Fibroblast of lung (primary cell): ENCODE data around the gene SLC38A3. TPM values are rescaled to one million over a fixed set of nuclear protein-coding genes. Genes with fewer than 3 reads are reported as not detected.
A peak's percentile ranks its signal among the peaks of the same experiment; 100 is the strongest.

Source experiments
- DNase-seq, 2 donors: peaks; one replicate each; pipeline versions ENCODE4 v3.0.0 to v3.0.0-alpha.2; 2010; ENCODE audit warnings: low read depth in 2 of 2
- H2AFZ ChIP-seq: 2 replicates; pipeline ENCODE4 v1.5.1; 2012; ENCODE audit warnings: low read length, control low read depth, inconsistent platforms
- H3K27ac ChIP-seq: 2 replicates; pipeline ENCODE4 v1.5.1; 2011; ENCODE audit warnings: low read length, control low read depth; ENCODE audit not compliant: insufficient read depth
- H3K27me3 ChIP-seq: 2 replicates; pipeline ENCODE4 v1.5.1; 2011; ENCODE audit warnings: mild to moderate bottlenecking, low read length; ENCODE audit not compliant: control insufficient read depth, insufficient read depth
- H3K36me3 ChIP-seq: 2 replicates; pipeline ENCODE4 v1.5.1; 2011; ENCODE audit warnings: low read length; ENCODE audit not compliant: control insufficient read depth, insufficient read depth
- H3K4me1 ChIP-seq: 2 replicates; pipeline ENCODE4 v1.5.1; 2011; ENCODE audit warnings: low read length; ENCODE audit not compliant: control insufficient read depth, insufficient read depth; ENCODE audit errors: extremely low read depth
- H3K4me2 ChIP-seq: 2 replicates; pipeline ENCODE4 v1.5.1; 2011; ENCODE audit warnings: low read length, control low read depth; ENCODE audit not compliant: insufficient read depth; ENCODE audit errors: extremely low read depth
- H3K4me3 ChIP-seq, 4 experiments: fragments of 200-600 bp in 1 of 4; sonication (generic) in 1 of 4; replicated peaks in 1 of 4; 2 replicates each; pipeline ENCODE4 v1.5.1; 2011 to 2016; ENCODE audit warnings: low read length in 4 of 4, low read depth in 3 of 4, mild to moderate bottlenecking in 3 of 4, control low read depth in 2 of 4, inconsistent platforms in 1 of 4, mixed read lengths in 1 of 4; ENCODE audit not compliant: insufficient read depth in 1 of 4; ENCODE audit errors: control extremely low read depth in 1 of 4
- H3K79me2 ChIP-seq: 2 replicates; pipeline ENCODE4 v1.5.1; 2012; ENCODE audit warnings: mild to moderate bottlenecking, low read length, inconsistent platforms; ENCODE audit not compliant: control insufficient read depth, insufficient read depth
- H3K9ac ChIP-seq: 2 replicates; pipeline ENCODE4 v1.5.1; 2011; ENCODE audit warnings: mild to moderate bottlenecking, low read length, control low read depth; ENCODE audit not compliant: insufficient read depth
- H3K9me3 ChIP-seq: 2 replicates; pipeline ENCODE4 v1.5.1; 2012; ENCODE audit warnings: low read depth, low read length; ENCODE audit not compliant: control insufficient read depth, insufficient read depth
- H4K20me1 ChIP-seq: 2 replicates; pipeline ENCODE4 v1.5.1; 2011; ENCODE audit warnings: low read length; ENCODE audit not compliant: control insufficient read depth, insufficient read depth; ENCODE audit errors: extremely low read depth
- CTCF ChIP-seq, 2 donors: IDR thresholded peaks in 1 of 2; conservative IDR thresholded peaks in 1 of 2; 1 replicate in 1 of 2; 2 replicates in 1 of 2; pipeline ENCODE4 v1.5.1; 2011 to 2012; ENCODE audit warnings: low read length in 2 of 2, control low read depth in 1 of 2, inconsistent platforms in 1 of 2, low read depth in 1 of 2, mild to moderate bottlenecking in 1 of 2
- EZH2 ChIP-seq: IDR thresholded peaks from 2 replicates; pipeline ENCODE4 v1.5.1; 2012; ENCODE audit warnings: low read length, control low read depth, mild to moderate bottlenecking; ENCODE audit errors: missing control alignments
- polyA plus RNA-seq, 2 donors: library from polyadenylated mRNA; depleted of rRNA in 1 of 2; stranded (reverse) in 1 of 2; unstranded in 1 of 2; fragments of >200 nt; gene quantifications; 2 replicates each; pipeline ENCODE4 v1.2.1, GENCODE V29; 2011 to 2012; ENCODE audit warnings: missing spikeins in 1 of 2
- total RNA-seq: library from RNA; depleted of rRNA; stranded (reverse); fragments of >200 nt; gene quantifications from 2 replicates; pipeline ENCODE4 v1.2.1, GENCODE V29; 2014

Gene SLC38A3
- total and polyA plus RNA-seq, 2 donors (not counting 1 experiment from before 2014, with no cell fraction given), result 0.02 TPM; not detected in 1

GRCh38 chr3:50237754-50238548 is 32.9 kb downstream of the SLC38A3 start:
- H4K20me1 ChIP-seq, result no peaks in the 10 kb centered on the region
- DNase-seq, result peak; percentile 77 to 87
- H3K4me2 ChIP-seq, result peak overlapping the region; percentile 97
- H3K9me3 ChIP-seq, result no peaks in the 10 kb centered on the region
- H3K36me3 ChIP-seq, result peaks cover 10% of the 10 kb centered on the region
- H3K9ac ChIP-seq, result peak overlapping the region; percentile 82
- TF ChIP-seq CTCF (conservative IDR thresholded peaks at IDR 0.05 in 1 of 2, IDR thresholded peaks at IDR 0.05 in 1 of 2; ENCODE audit: low read depth in 1 of 2, low read length in 2 of 2) (no peak), EZH2 (no peak)
- no peak overlapping the region for H2AFZ ChIP-seq
- H3K27me3 ChIP-seq, result no peaks in the 10 kb centered on the region
- peak overlapping the region; percentile 85 to 98 (median 92) for H3K4me3 ChIP-seq
- H3K27ac ChIP-seq, result peak overlapping the region; percentile 81
- H3K79me2 ChIP-seq, result peaks cover 69% of the 10 kb centered on the region
- H3K4me1 ChIP-seq, result peaks cover 21% of the 10 kb centered on the region

GRCh38 chr3:50238549-50239026 is 33.5 kb downstream of the SLC38A3 start:
- peak overlapping the region; percentile 81 for H3K27ac ChIP-seq
- peaks cover 25% of the 10 kb centered on the region for H3K4me1 ChIP-seq
- H4K20me1 ChIP-seq, result no peaks in the 10 kb centered on the region
- peak overlapping the region; percentile 82 for H3K9ac ChIP-seq
- H3K79me2 ChIP-seq, result peaks cover 75% of the 10 kb centered on the region
- H3K4me3 ChIP-seq, result peak overlapping the region; percentile 85 to 98 (median 92)
- no peak for TF ChIP-seq EZH2
- DNase-seq, result peak in 1 of 2 donors; percentile 34
- no peaks in the 10 kb centered on the region for H3K9me3 ChIP-seq
- H3K4me2 ChIP-seq, result peak overlapping the region; percentile 97
- peaks cover 10% of the 10 kb centered on the region for H3K36me3 ChIP-seq
- H3K27me3 ChIP-seq, result no peaks in the 10 kb centered on the region
- H2AFZ ChIP-seq, result no peak overlapping the region

GRCh38 chr3:50239649-50240048 is 34.6 kb downstream of the SLC38A3 start:
- H3K4me3 ChIP-seq, result no peak overlapping the region
- H3K27ac ChIP-seq, result no peak overlapping the region
- DNase-seq, result no peak
- TF ChIP-seq EZH2 (no peak), CTCF (conservative IDR thresholded peaks at IDR 0.05 in 1 of 2, IDR thresholded peaks at IDR 0.05 in 1 of 2; ENCODE audit: low read depth in 1 of 2, low read length in 2 of 2) (no peak)
- peak overlapping the region; percentile 8 for H3K4me2 ChIP-seq
- H3K9me3 ChIP-seq, result no peaks in the 10 kb centered on the region
- peaks cover 10% of the 10 kb centered on the region for H3K36me3 ChIP-seq
- H3K9ac ChIP-seq, result no peak overlapping the region
- no peaks in the 10 kb centered on the region for H3K27me3 ChIP-seq
- H2AFZ ChIP-seq, result no peak overlapping the region
- peaks cover 84% of the 10 kb centered on the region for H3K79me2 ChIP-seq
- peaks cover 26% of the 10 kb centered on the region for H3K4me1 ChIP-seq
- H4K20me1 ChIP-seq, result no peaks in the 10 kb centered on the region
